ENCODE measurements around the gene PARN.

The PARN gene

GRCh38 chr16:14572535-14572934 lies 57.5 kb downstream of the PARN start:
- Histone ChIP-seq H3K4me3 (ENCODE audit: low read depth, low read length) (no peak overlapping the region), H3K27ac (no peak overlapping the region), H3K9me3 (ENCODE audit: severe bottlenecking) (no peaks in the 10 kb centered on the region), H3K36me3 (peaks cover 26% of the 10 kb centered on the region), H3K27me3 (ENCODE audit: insufficient read depth, low read depth, severe bottlenecking) (no peaks in the 10 kb centered on the region)
- no peak for DNase-seq
- TF ChIP-seq CTCF (IDR thresholded peaks at IDR 0.05; ENCODE audit: low read depth, low read length), result no peak

GRCh38 chr16:14569213-14569612 lies 60.8 kb downstream of the PARN start:
- TF ChIP-seq CTCF (IDR thresholded peaks at IDR 0.05; ENCODE audit: low read depth, low read length), result no peak
- Histone ChIP-seq H3K27ac (no peak overlapping the region), H3K36me3 (no peaks in the 10 kb centered on the region; the same call in 1 of the 2 replicates), H3K4me3 (ENCODE audit: low read depth, low read length) (no peak overlapping the region), H3K27me3 (ENCODE audit: insufficient read depth, low read depth, severe bottlenecking) (no peaks in the 10 kb centered on the region), H3K9me3 (ENCODE audit: severe bottlenecking) (no peaks in the 10 kb centered on the region)
- no peak for DNase-seq

- Histone ChIP-seq H3K36me3 (no peaks in the 10 kb centered on the region), H3K4me3 (ENCODE audit: low read depth, low read length) (no peak overlapping the region), H3K27ac (no peak overlapping the region), H3K27me3 (ENCODE audit: insufficient read depth, low read depth, severe bottlenecking) (no peaks in the 10 kb centered on the region), H3K9me3 (ENCODE audit: severe bottlenecking) (no peaks in the 10 kb centered on the region)
- TF ChIP-seq CTCF (IDR thresholded peaks at IDR 0.05; ENCODE audit: low read depth, low read length), result no peak
- DNase-seq, result no peak
Measured at GRCh38 chr16:14566599-14566998, 63.5 kb downstream of the PARN start.

- Histone ChIP-seq H3K4me3 (ENCODE audit: low read depth, low read length) (no peak overlapping the region), H3K36me3 (no peaks in the 10 kb centered on the region), H3K9me3 (ENCODE audit: severe bottlenecking) (no peaks in the 10 kb centered on the region), H3K27ac (no peak overlapping the region), H3K27me3 (ENCODE audit: insufficient read depth, low read depth, severe bottlenecking) (no peaks in the 10 kb centered on the region)
- no peak for TF ChIP-seq CTCF (IDR thresholded peaks at IDR 0.05; ENCODE audit: low read depth, low read length)
- no peak for DNase-seq
Measured at GRCh38 chr16:14565688-14566025, 64.4 kb downstream of the PARN start.

- TF ChIP-seq CTCF (IDR thresholded peaks at IDR 0.05; ENCODE audit: low read depth, low read length), result no peak
- no peaks in the 10 kb centered on the region for H3K9me3 ChIP-seq (ENCODE audit: severe bottlenecking)
- no peaks in the 10 kb centered on the region for H3K36me3 ChIP-seq
- no peak overlapping the region for H3K4me3 ChIP-seq (ENCODE audit: low read depth, low read length)
- H3K27me3 ChIP-seq (ENCODE audit: insufficient read depth, low read depth, severe bottlenecking), result no peaks in the 10 kb centered on the region
- no peak overlapping the region for H3K27ac ChIP-seq
- no peak for DNase-seq
Measured at GRCh38 chr16:14564861-14565687, 65.0 kb downstream of the PARN start.

- H3K4me3 ChIP-seq (ENCODE audit: low read depth, low read length), result no peak overlapping the region
- DNase-seq, result no peak
Measured at GRCh38 chr16:14564323-14564722, 65.7 kb downstream of the PARN start.

More at GRCh38 chr16:14564323-14564722, 65.7 kb downstream of the PARN start:
- H3K27ac ChIP-seq, result no peak overlapping the region
- no peak for TF ChIP-seq CTCF (IDR thresholded peaks at IDR 0.05; ENCODE audit: low read depth, low read length)
- no peaks in the 10 kb centered on the region for H3K9me3 ChIP-seq (ENCODE audit: severe bottlenecking)
- no peaks in the 10 kb centered on the region for H3K27me3 ChIP-seq (ENCODE audit: insufficient read depth, low read depth, severe bottlenecking)
- H3K36me3 ChIP-seq, result no peaks in the 10 kb centered on the region
